Cardiac fibroblast (primary cell): ENCODE measurements around the gene ATOSB.

Source experiments
- DNase-seq, 2 donors: peaks; one replicate each; pipeline versions ENCODE4 v3.0.0 to v3.0.0-alpha.2; 2010; ENCODE audit warnings: low read depth in 2 of 2
- H3K4me3 ChIP-seq, 2 donors: replicated peaks in 1 of 2; 1 replicate in 1 of 2; 2 replicates in 1 of 2; pipeline ENCODE4 v1.5.1; 2011; ENCODE audit warnings: low read depth in 2 of 2, low read length in 2 of 2, mild to moderate bottlenecking in 2 of 2, moderate library complexity in 1 of 2
- CTCF ChIP-seq: IDR thresholded peaks from one replicate; pipeline ENCODE4 v1.5.1; 2011; ENCODE audit warnings: low read depth, mild to moderate bottlenecking, low read length, inconsistent platforms

ATOSB gene

GRCh38 chr9:35112257-35113020, 3.2 kb downstream of the ATOSB start:
- peak; percentile 59 to 79 for DNase-seq
- TF ChIP-seq CTCF, result no peak
- peak overlapping the region in 1 of 2 donors; percentile 36 for H3K4me3 ChIP-seq

GRCh38 chr9:35111001-35111933, 4.4 kb downstream of the ATOSB start:
- H3K4me3 ChIP-seq, result peak overlapping the region; percentile 85 to 91
- peak; percentile 99 for DNase-seq
- no peak for TF ChIP-seq CTCF

GRCh38 chr9:35110327-35110761, 5.3 kb downstream of the ATOSB start:
- TF ChIP-seq CTCF, result no peak
- peak overlapping the region; percentile 85 to 91 for H3K4me3 ChIP-seq
- DNase-seq, result peak; percentile 59 to 60

GRCh38 chr9:35108946-35109575, 6.6 kb downstream of the ATOSB start:
- H3K4me3 ChIP-seq, result no peak overlapping the region
- TF ChIP-seq CTCF, result no peak
- DNase-seq, result no peak

GRCh38 chr9:35108461-35108860, 7.2 kb downstream of the ATOSB start:
- no peak overlapping the region for H3K4me3 ChIP-seq
- TF ChIP-seq CTCF, result no peak

More at GRCh38 chr9:35108461-35108860, 7.2 kb downstream of the ATOSB start:
- DNase-seq, result no peak
